GM18519 (cell line): ENCODE data around the gene CELF2.
"Not testable (repeated sequence)": the region's sequence is repeated elsewhere in the genome, so short reads cannot be mapped to it uniquely, and the experiment has no call there.

Source experiments
- ATAC-seq: cut with Tn5 transposase; IDR thresholded peaks from one replicate; pipeline ENCODE4 v1.9.1; 2021; ENCODE audit warnings: mild to moderate bottlenecking, moderate library complexity; ENCODE audit not compliant: unreplicated experiment, low FRiP score

CELF2 gene

GRCh38 chr10:11116361-11116760 lies 98.7 kb downstream of the CELF2 start:
- ATAC-seq = no peak

- no peak for ATAC-seq
Measured at GRCh38 chr10:11116817-11117216, 99.1 kb downstream of the CELF2 start.

- ATAC-seq = no peak
Measured at GRCh38 chr10:11118686-11119085, 101.0 kb downstream of the CELF2 start.

DNA sequence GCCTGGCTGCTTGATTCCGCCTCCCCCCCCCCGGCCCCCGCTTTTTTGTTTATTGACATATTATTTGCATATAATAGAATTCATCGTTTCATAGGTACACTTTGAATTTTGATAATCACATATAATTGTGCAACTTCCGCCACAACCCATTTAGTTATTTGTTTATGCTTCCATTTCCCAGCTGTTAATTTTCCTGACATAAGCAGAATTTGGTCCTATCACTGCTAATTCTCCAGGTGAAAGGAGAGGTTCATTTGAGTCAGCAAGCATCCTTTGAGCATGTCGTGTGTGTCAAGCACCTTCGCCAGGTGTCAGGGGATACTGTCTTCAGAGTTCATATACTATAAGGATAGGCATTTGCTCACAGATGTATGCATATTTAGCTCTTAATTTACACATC lies 102.2 kb downstream of the CELF2 start:
- ATAC-seq = no peak

- ATAC-seq = no peak
Measured at GRCh38 chr10:11120711-11121110, 103.0 kb downstream of the CELF2 start.

GRCh38 chr10:11123892-11124291 lies 106.2 kb downstream of the CELF2 start:
- ATAC-seq = not testable (repeated sequence)

GRCh38 chr10:11125004-11125403 lies 107.3 kb downstream of the CELF2 start:
- ATAC-seq = no peak

GRCh38 chr10:11127017-11127416 lies 109.3 kb downstream of the CELF2 start:
- ATAC-seq = not testable (repeated sequence)

DNA sequence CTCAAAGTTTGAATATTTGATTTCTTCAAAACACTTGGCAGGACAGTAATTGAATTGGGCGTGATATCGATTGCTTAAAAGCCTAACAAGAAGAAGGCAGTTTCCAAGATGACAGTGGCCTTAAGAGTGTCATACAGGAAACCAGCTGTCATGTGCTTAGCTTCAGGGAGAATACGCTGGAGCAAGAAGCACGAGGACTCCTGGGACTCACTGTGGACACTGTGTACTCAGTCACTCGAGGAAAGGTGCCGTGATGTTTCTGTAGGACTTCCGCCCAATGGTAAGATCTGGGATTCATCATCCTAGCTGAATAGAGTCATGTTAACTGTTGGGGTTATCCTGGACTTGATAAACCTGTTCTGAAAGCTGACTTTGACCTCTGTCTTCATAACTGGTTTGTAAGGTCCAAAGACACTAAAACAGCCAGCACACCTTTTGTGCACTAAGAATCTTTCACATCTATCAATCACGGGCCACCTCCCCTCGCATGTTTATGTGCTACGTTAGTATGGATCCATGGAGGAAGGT lies 113.5 kb downstream of the CELF2 start:
- ATAC-seq = no peak

GRCh38 chr10:11134411-11134810 lies 116.7 kb downstream of the CELF2 start:
- ATAC-seq = no peak

- no peak for ATAC-seq
Measured at GRCh38 chr10:11135709-11136108, 118.0 kb downstream of the CELF2 start.

- ATAC-seq = no peak
Measured at GRCh38 chr10:11138314-11139033, 120.8 kb downstream of the CELF2 start.

GRCh38 chr10:11140963-11141362 lies 123.3 kb downstream of the CELF2 start:
- ATAC-seq = no peak

DNA sequence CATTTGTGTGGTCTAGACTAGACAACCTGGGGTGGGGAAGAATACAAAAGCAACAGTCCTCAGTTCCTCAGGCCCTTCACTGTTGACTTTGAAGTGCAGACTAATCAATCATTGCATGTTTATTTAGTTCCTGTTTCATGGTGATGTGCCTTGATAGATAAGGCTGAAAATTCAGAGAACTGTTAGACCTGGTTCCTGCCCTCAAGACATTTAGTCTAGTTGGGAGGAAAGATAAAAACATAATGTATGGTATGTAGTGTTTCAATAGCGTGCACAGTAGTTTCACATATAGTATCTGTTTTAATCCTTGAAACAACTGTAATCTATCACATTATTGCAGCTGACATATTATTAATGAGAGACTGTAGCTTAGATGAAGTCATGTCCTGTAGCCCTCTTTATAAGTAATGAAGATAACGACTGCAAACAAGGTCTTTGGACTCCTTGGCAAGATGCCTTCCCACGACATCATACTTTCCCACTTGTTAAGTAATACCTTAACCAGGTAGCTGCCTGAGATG lies 124.0 kb downstream of the CELF2 start:
- no peak for ATAC-seq

DNA sequence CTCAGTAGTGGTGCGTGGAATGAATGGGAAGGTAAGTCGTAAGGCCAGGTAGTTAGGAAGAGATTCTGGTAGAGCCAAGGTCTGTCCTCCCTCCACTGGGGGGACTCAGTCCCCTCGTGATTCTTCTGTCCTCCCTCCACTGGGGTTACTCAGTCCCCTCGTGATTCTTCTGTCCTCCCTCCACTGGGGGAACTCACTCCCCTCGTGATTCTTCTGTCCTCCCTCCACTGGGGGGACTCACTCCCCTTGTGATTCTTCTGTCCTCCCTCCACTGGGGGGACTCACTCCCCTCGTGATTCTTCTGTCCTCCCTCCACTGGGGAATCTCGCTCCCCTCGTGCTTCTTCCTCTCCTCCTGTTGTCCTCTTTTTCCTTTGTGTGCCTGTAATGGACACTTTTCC lies 125.1 kb downstream of the CELF2 start:
- ATAC-seq = no peak

DNA sequence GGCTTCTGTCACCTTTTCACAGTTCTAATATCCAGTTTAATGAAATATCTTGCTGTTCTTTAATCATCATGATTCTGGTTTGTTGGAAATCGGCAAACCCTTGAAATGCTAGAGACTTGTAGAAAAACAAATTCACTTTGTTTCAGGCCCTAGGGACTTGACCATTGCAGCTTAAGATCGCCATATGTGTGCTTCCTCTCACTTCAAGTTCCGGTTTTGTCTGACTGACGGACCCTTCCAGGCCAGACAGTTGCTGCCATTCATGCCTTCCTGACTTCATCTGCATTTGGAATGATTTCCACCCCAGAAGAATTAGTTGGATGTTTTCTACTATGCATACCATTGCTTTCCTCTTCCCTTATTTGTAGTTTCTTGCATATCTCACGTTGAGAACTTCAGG lies 125.6 kb downstream of the CELF2 start:
- ATAC-seq = no peak

DNA sequence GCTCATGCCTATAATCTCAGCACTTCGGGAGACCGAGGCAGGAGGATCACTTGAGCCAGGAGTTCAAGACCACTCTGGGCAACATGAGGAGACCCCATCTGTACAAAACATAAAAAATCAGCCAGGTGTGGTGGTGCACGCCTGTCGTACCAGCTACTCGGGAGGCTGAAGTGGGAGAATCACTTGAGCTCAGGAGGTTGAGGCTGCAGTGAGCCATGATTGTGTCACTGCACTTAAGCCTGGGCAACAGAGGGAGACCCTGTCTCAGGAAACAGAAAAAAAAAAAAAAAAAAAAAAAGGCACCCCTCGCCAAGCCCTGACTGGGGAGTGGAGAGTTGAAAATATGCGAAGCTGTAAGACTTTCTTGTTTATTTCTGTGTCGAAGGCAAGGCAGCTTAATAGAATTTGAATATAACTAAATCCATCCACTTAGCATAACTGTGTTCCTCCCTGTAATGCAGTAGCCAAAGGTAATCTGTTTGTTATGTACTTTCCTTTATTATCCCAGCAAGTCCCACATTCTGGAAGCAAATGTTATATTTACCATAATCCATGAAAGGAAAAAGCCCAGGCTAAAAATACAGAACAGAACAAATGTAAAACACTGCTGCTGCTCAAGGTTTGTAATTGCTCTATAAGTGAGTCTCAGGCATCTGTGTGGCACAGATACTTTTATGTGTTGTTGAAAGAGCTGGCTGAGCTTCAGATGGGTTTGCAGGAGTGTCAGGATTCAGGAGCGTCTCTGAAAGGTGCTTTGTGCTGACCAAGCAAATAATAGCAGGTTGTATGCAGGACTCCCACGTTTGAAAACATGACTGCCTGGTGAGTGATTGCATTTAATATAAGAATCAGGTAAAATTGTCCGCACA lies 127.2 kb downstream of the CELF2 start:
- ATAC-seq = no peak

GRCh38 chr10:11145495-11145855 lies 127.8 kb downstream of the CELF2 start:
- ATAC-seq = peak; percentile 72

DNA sequence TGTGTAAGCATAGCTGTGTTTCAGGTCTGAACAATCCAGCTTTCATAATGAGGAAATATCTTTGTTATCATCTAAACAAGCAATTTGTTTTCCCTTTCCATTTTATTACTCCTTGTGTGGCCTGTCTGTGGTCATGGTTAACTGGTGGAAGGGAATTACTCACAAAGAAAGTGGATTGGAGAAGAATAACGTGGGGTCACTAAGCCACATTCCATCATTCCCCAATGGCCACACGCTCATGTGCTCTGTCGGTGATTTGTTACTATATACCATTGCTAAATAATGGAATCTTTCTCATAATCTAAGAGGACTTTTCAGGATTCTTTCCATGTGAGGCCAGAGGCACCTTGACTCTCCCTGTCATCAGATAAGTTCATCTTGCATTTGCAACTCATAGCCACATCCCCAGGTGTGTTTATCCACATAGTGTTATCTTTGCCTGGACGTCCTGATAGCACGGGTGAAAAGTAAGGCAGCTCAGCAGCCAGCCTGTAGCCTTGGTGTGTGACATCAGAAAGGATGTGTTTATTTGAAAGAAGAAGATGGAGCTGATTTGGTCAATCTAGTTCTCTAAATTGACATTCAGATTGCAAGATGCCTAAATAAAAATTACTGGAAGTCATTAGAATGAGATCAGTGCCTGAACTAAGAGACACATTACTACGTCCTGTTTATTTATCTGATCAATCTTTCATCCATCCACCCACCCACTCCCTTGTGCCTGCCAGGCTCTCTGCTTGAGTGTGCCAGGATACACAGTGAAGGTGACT lies 128.9 kb downstream of the CELF2 start:
- no peak for ATAC-seq

DNA sequence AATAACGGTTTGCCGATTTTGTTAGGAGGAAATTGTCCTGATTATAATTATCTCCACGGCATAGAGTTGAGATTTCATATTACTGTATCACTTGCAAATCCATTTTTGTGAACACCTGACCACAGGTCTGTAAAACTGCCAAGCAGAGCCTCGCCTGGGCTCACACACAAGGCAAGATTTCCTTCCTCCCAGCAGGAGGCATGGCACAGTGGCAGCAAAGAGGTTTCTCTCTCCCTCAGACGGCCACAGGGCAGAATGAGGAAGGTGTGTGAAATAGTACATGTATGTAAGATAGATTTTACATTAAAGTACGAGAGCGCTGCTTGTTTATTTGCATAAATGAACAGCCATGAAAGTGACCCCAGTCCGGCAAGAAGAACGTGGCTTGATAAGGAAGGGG lies 130.1 kb downstream of the CELF2 start:
- ATAC-seq = no peak
